ENCODE data around the gene ENOX1. TPM values are rescaled to one million over a fixed set of nuclear protein-coding genes. Genes with fewer than 3 reads are reported as not detected.

The ENOX1 gene
- total RNA-seq, 1 experiment from 2014 or later = 0.26 TPM

DNA sequence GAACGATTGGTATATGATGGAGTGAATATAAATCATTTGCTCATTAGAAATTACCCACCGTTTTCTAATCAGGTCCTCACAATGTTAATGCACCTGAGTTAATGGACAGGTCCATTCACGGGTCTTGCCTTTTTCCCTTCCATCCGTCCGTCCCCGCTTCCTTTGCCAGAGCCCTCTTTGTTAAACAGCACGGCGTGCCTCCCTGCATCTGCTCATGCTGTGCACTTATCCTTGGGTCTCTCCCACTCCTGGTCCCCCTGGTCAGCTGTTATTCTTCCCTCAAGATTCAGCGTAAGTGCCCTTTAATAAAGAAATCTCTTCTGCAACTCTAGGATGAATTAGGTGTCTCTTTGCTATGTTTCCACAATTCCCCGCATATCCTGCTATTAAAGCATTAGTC is 438.9 kb downstream of the ENOX1 start:
- CTCF ChIA-PET = no interaction called here
- no peak overlapping the region for H3K4me3 Mint-ChIP-seq
- H3K4me1 Mint-ChIP-seq = peaks cover 24% of the 10 kb centered on the region
- ATAC-seq (no peak; the same call in 1 of the 2 replicates), DNase-seq (ENCODE audit: low spot score) (no peak)
- no peak for TF ChIP-seq SMAD4 (CRISPR knock-in tag; IDR thresholded peaks at IDR 0.05)
- TF ChIP-seq, protein P1, sequence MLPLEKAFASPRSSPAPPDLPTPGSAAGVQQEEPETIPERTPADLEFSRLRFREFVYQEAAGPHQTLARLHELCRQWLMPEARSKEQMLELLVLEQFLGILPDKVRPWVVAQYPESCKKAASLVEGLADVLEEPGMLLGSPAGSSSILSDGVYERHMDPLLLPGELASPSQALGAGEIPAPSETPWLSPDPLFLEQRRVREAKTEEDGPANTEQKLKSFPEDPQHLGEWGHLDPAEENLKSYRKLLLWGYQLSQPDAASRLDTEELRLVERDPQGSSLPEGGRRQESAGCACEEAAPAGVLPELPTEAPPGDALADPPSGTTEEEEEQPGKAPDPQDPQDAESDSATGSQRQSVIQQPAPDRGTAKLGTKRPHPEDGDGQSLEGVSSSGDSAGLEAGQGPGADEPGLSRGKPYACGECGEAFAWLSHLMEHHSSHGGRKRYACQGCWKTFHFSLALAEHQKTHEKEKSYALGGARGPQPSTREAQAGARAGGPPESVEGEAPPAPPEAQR (CRISPR knock-in tag; IDR thresholded peaks at IDR 0.05) = no peak
- TF ChIP-seq AFF4 (CRISPR knock-in tag; IDR thresholded peaks at IDR 0.05; ENCODE audit: borderline replicate concordance) = no peak
- TF ChIP-seq, protein P2, sequence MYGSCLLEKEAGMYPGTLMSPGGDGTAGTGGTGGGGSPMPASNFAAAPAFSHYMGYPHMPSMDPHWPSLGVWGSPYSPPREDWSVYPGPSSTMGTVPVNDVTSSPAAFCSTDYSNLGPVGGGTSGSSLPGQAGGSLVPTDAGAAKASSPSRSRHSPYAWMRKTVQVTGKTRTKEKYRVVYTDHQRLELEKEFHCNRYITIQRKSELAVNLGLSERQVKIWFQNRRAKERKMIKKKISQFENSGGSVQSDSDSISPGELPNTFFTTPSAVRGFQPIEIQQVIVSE (CRISPR knock-in tag; IDR thresholded peaks at IDR 0.05; ENCODE audit: borderline replicate concordance) = no peak
- TF ChIP-seq, protein P3, sequence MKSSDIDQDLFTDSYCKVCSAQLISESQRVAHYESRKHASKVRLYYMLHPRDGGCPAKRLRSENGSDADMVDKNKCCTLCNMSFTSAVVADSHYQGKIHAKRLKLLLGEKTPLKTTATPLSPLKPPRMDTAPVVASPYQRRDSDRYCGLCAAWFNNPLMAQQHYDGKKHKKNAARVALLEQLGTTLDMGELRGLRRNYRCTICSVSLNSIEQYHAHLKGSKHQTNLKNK (CRISPR knock-in tag; IDR thresholded peaks at IDR 0.05) = no peak
- TF ChIP-seq, protein P4, sequence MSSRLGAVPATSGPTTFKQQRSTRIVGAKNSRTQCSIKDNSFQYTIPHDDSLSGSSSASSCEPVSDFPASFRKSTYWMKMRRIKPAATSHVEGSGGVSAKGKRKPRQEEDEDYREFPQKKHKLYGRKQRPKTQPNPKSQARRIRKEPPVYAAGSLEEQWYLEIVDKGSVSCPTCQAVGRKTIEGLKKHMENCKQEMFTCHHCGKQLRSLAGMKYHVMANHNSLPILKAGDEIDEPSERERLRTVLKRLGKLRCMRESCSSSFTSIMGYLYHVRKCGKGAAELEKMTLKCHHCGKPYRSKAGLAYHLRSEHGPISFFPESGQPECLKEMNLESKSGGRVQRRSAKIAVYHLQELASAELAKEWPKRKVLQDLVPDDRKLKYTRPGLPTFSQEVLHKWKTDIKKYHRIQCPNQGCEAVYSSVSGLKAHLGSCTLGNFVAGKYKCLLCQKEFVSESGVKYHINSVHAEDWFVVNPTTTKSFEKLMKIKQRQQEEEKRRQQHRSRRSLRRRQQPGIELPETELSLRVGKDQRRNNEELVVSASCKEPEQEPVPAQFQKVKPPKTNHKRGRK (CRISPR knock-in tag; IDR thresholded peaks at IDR 0.05; ENCODE audit: borderline replicate concordance) = no peak
- no peak for TF ChIP-seq ZBTB43 (CRISPR knock-in tag; IDR thresholded peaks at IDR 0.05)
- no peak for TF ChIP-seq ESRRA (CRISPR knock-in tag; IDR thresholded peaks at IDR 0.05; ENCODE audit: borderline replicate concordance)
- TF ChIP-seq IRF2 (CRISPR knock-in tag; IDR thresholded peaks at IDR 0.05; ENCODE audit: borderline replicate concordance, low read depth) = no peak
- POLR2A ChIA-PET = no interaction called here
- H3K36me3 Mint-ChIP-seq = no peaks in the 10 kb centered on the region
- no peaks in the 10 kb centered on the region; the same call in 1 of the 2 replicates for H3K27me3 Mint-ChIP-seq (ENCODE audit: low read depth)
- no peaks in the 10 kb centered on the region for H3K9me3 Mint-ChIP-seq
- no peak overlapping the region for H3K27ac Mint-ChIP-seq

DNA sequence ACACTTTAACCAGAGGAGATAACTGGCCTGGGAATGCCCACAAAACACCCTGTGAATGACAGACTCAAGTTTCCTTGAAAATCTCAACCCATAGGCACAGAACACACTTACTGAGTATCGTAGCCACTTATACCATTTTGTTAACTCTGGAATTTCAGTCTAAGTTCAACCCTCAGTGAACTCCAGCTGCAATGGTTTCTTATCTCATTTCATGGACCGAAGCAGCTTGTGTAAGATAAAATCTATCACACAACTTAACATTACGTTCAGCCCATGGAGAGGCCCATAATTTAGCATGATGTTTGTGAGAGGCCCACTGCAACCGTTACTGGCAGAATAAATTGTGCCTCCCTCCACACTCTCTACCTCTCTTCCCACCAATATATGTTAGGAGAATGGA is 440.3 kb downstream of the ENOX1 start:
- H3K36me3 Mint-ChIP-seq = no peaks in the 10 kb centered on the region
- DNase-seq (ENCODE audit: low spot score) = no peak
- no peaks in the 10 kb centered on the region; the same call in 1 of the 2 replicates for H3K27me3 Mint-ChIP-seq (ENCODE audit: low read depth)
- H3K27ac Mint-ChIP-seq = no peak overlapping the region
- ChIA-PET POLR2A (interaction anchor here (0.6 kb wide), 1 partner anchor 104 kb away, joined by 6 read pairs; no protein-coding TSS in a partner anchor), CTCF (no interaction called here)
- no peak overlapping the region for H3K4me3 Mint-ChIP-seq
- TF ChIP-seq, protein P5, sequence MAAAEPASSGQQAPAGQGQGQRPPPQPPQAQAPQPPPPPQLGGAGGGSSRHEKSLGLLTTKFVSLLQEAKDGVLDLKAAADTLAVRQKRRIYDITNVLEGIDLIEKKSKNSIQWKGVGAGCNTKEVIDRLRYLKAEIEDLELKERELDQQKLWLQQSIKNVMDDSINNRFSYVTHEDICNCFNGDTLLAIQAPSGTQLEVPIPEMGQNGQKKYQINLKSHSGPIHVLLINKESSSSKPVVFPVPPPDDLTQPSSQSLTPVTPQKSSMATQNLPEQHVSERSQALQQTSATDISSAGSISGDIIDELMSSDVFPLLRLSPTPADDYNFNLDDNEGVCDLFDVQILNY (CRISPR knock-in tag; IDR thresholded peaks at IDR 0.05) = no peak
- TF ChIP-seq, protein P6, sequence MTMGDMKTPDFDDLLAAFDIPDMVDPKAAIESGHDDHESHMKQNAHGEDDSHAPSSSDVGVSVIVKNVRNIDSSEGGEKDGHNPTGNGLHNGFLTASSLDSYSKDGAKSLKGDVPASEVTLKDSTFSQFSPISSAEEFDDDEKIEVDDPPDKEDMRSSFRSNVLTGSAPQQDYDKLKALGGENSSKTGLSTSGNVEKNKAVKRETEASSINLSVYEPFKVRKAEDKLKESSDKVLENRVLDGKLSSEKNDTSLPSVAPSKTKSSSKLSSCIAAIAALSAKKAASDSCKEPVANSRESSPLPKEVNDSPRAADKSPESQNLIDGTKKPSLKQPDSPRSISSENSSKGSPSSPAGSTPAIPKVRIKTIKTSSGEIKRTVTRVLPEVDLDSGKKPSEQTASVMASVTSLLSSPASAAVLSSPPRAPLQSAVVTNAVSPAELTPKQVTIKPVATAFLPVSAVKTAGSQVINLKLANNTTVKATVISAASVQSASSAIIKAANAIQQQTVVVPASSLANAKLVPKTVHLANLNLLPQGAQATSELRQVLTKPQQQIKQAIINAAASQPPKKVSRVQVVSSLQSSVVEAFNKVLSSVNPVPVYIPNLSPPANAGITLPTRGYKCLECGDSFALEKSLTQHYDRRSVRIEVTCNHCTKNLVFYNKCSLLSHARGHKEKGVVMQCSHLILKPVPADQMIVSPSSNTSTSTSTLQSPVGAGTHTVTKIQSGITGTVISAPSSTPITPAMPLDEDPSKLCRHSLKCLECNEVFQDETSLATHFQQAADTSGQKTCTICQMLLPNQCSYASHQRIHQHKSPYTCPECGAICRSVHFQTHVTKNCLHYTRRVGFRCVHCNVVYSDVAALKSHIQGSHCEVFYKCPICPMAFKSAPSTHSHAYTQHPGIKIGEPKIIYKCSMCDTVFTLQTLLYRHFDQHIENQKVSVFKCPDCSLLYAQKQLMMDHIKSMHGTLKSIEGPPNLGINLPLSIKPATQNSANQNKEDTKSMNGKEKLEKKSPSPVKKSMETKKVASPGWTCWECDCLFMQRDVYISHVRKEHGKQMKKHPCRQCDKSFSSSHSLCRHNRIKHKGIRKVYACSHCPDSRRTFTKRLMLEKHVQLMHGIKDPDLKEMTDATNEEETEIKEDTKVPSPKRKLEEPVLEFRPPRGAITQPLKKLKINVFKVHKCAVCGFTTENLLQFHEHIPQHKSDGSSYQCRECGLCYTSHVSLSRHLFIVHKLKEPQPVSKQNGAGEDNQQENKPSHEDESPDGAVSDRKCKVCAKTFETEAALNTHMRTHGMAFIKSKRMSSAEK (CRISPR knock-in tag; IDR thresholded peaks at IDR 0.05; ENCODE audit: borderline replicate concordance) = no peak
- TF ChIP-seq FOXP4 (CRISPR knock-in tag; IDR thresholded peaks at IDR 0.05) (no peak), FOXK1 (CRISPR knock-in tag; IDR thresholded peaks at IDR 0.05) (no peak)
- no peaks in the 10 kb centered on the region for H3K9me3 Mint-ChIP-seq
- no peak for ATAC-seq
- H3K4me1 Mint-ChIP-seq = peaks cover 24% of the 10 kb centered on the region
